K562 (cell line): ENCODE results near the gene PCDHGA8. TPM values are rescaled to one million over a fixed set of nuclear protein-coding genes. Genes with fewer than 3 reads are reported as not detected.
A peak's percentile ranks its signal among the peaks of the same experiment; 100 is the strongest.

Experiments
- ATAC-seq: fragments of 200-7000 bp; cut with Tn5 transposase; 3 replicates; pipeline ENCODE4 v1.9.1; 2020; ENCODE audit warnings: moderate library complexity
- BruUV-seq: library from RNA; stranded (reverse); fragments of 400-500 nt; replicated peaks from 2 replicates; lab custom pipeline; 2021; lab: Mats Ljungman, UMichigan
- CTCF ChIA-PET: fragments of 300-600 bp; formaldehyde crosslinking; extraction: SDS; loops from one replicate; lab custom pipeline; 2021; ENCODE audit warnings: low intra/inter-chr PET ratio; lab: Yijun Ruan, JAX
- POLR2A ChIA-PET: fragments of 300-600, 350-650 bp; sonication (Branson Sonifier 250); formaldehyde crosslinking; extraction: SDS; loops from one replicate; lab custom pipeline; 2021; ENCODE audit warnings: antibody characterized with exemption, inconsistent platforms; lab: Yijun Ruan, JAX
- DNase-seq, 4 experiments: peaks; one replicate each; pipeline versions ENCODE4 v3.0.0 to v3.0.0-alpha.2; 2011 to 2018; ENCODE audit warnings: low spot score in 3 of 4, mixed read lengths in 3 of 4; ENCODE audit errors: extremely low read depth in 1 of 4
- FAIRE-seq: peaks from 2 replicates; lab custom pipeline; 2011; peaks lifted over from hg19 to GRCh38; lab: Jason Lieb, UNC
- H2AFZ ChIP-seq: 2 replicates; pipeline ENCODE4 v1.6.0; 2011; ENCODE audit warnings: low read depth, low read length, control low read depth, inconsistent platforms
- H3K27ac ChIP-seq: fragments of 200-600 bp; 3 replicates; pipeline ENCODE4 v1.8.0; 2011; ENCODE audit warnings: low read depth, mild to moderate bottlenecking, control low read depth, inconsistent platforms, low read length, moderate library complexity, mixed read lengths; ENCODE audit errors: extremely low read depth
- H3K27me3 ChIP-seq, 2 experiments: fragments of 300-600 bp in 1 of 2; 2 replicates in 1 of 2; 3 replicates in 1 of 2; pipeline versions ENCODE4 v1.6.0 to v1.8.0; 2011; ENCODE audit warnings: inconsistent platforms in 2 of 2, low read length in 2 of 2, mild to moderate bottlenecking in 1 of 2, mixed read lengths in 1 of 2, moderate library complexity in 1 of 2; ENCODE audit not compliant: control insufficient read depth in 2 of 2, insufficient read depth in 2 of 2
- H3K36me3 ChIP-seq: fragments of 300-600 bp; 3 replicates; pipeline ENCODE4 v1.8.0; 2011; ENCODE audit warnings: mild to moderate bottlenecking, low read length, inconsistent platforms; ENCODE audit not compliant: control insufficient read depth, insufficient read depth
- H3K4me1 ChIP-seq, 2 experiments: fragments of 200-600 bp in 1 of 2; replicated peaks in 1 of 2; 2 replicates in 1 of 2; 3 replicates in 1 of 2; pipeline versions ENCODE4 v1.5.1 to v1.8.0; 2011; ENCODE audit warnings: inconsistent platforms in 2 of 2, low read length in 2 of 2, mild to moderate bottlenecking in 1 of 2, mixed read lengths in 1 of 2, moderate library complexity in 1 of 2; ENCODE audit not compliant: control insufficient read depth in 2 of 2, insufficient read depth in 2 of 2
- H3K4me2 ChIP-seq: 2 replicates; pipeline ENCODE4 v1.6.1; 2011; ENCODE audit warnings: low read length, control low read depth, inconsistent platforms, mixed read lengths; ENCODE audit not compliant: insufficient read depth
- H3K4me3 ChIP-seq: fragments of 200-600 bp; sonication (generic), shearing (Covaris generic); 2 replicates; pipeline ENCODE4 v1.5.1; 2016; ENCODE audit warnings: control low read depth, inconsistent platforms
- H3K79me2 ChIP-seq: fragments of 200-600 bp; 3 replicates; pipeline ENCODE4 v1.8.0; 2011; ENCODE audit warnings: low read length, inconsistent platforms; ENCODE audit not compliant: control insufficient read depth, insufficient read depth
- H3K9ac ChIP-seq, 2 experiments: 2 replicates each; pipeline versions ENCODE4 v1.6.0 to v1.6.1; 2011; ENCODE audit warnings: low read depth in 2 of 2, low read length in 2 of 2, control low read depth in 1 of 2, inconsistent platforms in 1 of 2, mild to moderate bottlenecking in 1 of 2, mixed read lengths in 1 of 2; ENCODE audit not compliant: insufficient read depth in 1 of 2
- H3K9me1 ChIP-seq: one replicate; pipeline ENCODE4 v1.6.0; 2011; ENCODE audit warnings: inconsistent platforms, mild to moderate bottlenecking, low read length, moderate library complexity; ENCODE audit not compliant: control insufficient read depth, insufficient read depth
- H3K9me3 ChIP-seq: replicated peaks from 2 replicates; pipeline ENCODE4 v1.5.1; 2011; ENCODE audit warnings: low read depth, low read length, inconsistent platforms; ENCODE audit not compliant: control insufficient read depth, insufficient read depth
- H4K20me1 ChIP-seq: replicated peaks from 2 replicates; pipeline ENCODE4 v1.6.1; 2011; ENCODE audit warnings: low read length, inconsistent platforms, mixed read lengths; ENCODE audit not compliant: control insufficient read depth, insufficient read depth
- BDP1 ChIP-seq: IDR thresholded peaks from 3 replicates; pipeline ENCODE4 v1.6.1; 2011; ENCODE audit not compliant: insufficient read length, insufficient read depth
- C11orf30 ChIP-seq: fragments of 450-650 bp; IDR thresholded peaks from 2 replicates; pipeline ENCODE4 v1.6.1; 2016; ENCODE audit warnings: low read depth, mild to moderate bottlenecking
- CBFA2T3 ChIP-seq: fragments of 450-650 bp; IDR thresholded peaks from 2 replicates; pipeline ENCODE4 v1.6.1; 2017
- CBX1 ChIP-seq: sonication (generic); IDR thresholded peaks from 2 replicates; pipeline ENCODE4 v1.6.1; 2016; ENCODE audit warnings: antibody characterized with exemption, low read depth, mild to moderate bottlenecking
- FOXA1 ChIP-seq: fragments of 450-650 bp; IDR thresholded peaks from 2 replicates; pipeline ENCODE4 v1.6.1; 2016; ENCODE audit warnings: mild to moderate bottlenecking, borderline replicate concordance
- PTBP1 ChIP-seq: fragments of 200-400 bp; formaldehyde crosslinking; IDR thresholded peaks from 2 replicates; pipeline ENCODE4 v1.6.1; 2017; ENCODE audit warnings: low read depth, low read length
- RBM15 ChIP-seq: fragments of 200-400 bp; formaldehyde crosslinking; IDR thresholded peaks from 2 replicates; pipeline ENCODE4 v1.6.1; 2018; ENCODE audit warnings: mild to moderate bottlenecking, low read length, moderate library complexity; ENCODE audit not compliant: insufficient read depth
- RBM22 ChIP-seq: fragments of 200-400 bp; formaldehyde crosslinking; IDR thresholded peaks from 2 replicates; pipeline ENCODE4 v1.6.1; 2018; ENCODE audit warnings: low read length, low read depth; ENCODE audit not compliant: poor library complexity, severe bottlenecking
- THRAP3 ChIP-seq: fragments of 450-650 bp; IDR thresholded peaks from 2 replicates; pipeline ENCODE4 v1.6.1; 2016; ENCODE audit warnings: mild to moderate bottlenecking, inconsistent platforms, borderline replicate concordance
- ZBED1 ChIP-seq: IDR thresholded peaks from 2 replicates; pipeline ENCODE4 v1.6.1; 2014
- ZFP36 ChIP-seq: fragments of 150-350 bp; IDR thresholded peaks from 2 replicates; pipeline ENCODE4 v1.6.1; 2018; ENCODE audit warnings: low read length, low read depth; ENCODE audit not compliant: partially characterized antibody
- ZNF384 ChIP-seq: IDR thresholded peaks from 2 replicates; pipeline ENCODE4 v1.6.1; 2012; ENCODE audit warnings: low read depth, low read length, improper control_type of control experiment
- ZNF586 ChIP-seq: fragments of 450-650 bp; formaldehyde crosslinking; conservative IDR thresholded peaks from 2 replicates; pipeline ENCODE4 v1.4.0; 2020; ENCODE audit warnings: mild to moderate bottlenecking, moderate library complexity
- WGBS: fragments of 100-300 bp; shearing (Covaris generic); methylation state at CpG from one replicate; pipeline ENCODE4 v1.1.6; 2016; ENCODE audit warnings: low coverage, mixed read lengths; ENCODE audit not compliant: insufficient coverage; ENCODE audit errors: missing lambda C conversion rate; 5-methylcytosine and 5-hydroxymethylcytosine counted together
- in situ Hi-C: fragments of 300-500 bp; cut with MboI; formaldehyde crosslinking; loops from 4 replicates; pipeline ENCODE4 v1.15.0; 2018; ENCODE audit warnings: inconsistent platforms, mixed read lengths
- intact Hi-C: fragments of 100-400 bp; cut with micrococcal nuclease; formaldehyde crosslinking; loops from 2 replicates; pipeline ENCODE4 v1.14.2; 2022
- polyA plus RNA-seq, 8 experiments: library from polyadenylated mRNA; depleted of rRNA in 4 of 8; stranded (reverse) in 5 of 8; unstranded in 3 of 8; fragments of >200 nt; fragmentation: Nextera tagmentation in 2 of 8; fragmentation: Illumina TruSeq in 1 of 8; extraction: Ambion mirVana in 2 of 8; extraction: Trizol in 1 of 8; gene quantifications; 2 replicates each; pipeline versions ENCODE4 v1.2.1 to v1.2.3, GENCODE V29; 2011 to 2014; ENCODE audit warnings: inconsistent platforms in 1 of 8, missing spikeins in 1 of 8
- total RNA-seq, 7 experiments: library from RNA; depleted of rRNA in 6 of 7; stranded (reverse); fragments of >200 nt in 6 of 7; fragmentation: Illumina TruSeq in 2 of 7; extraction: Trizol in 2 of 7; gene quantifications; 2 replicates each; pipeline versions ENCODE4 v1.2.1 to v1.2.3, GENCODE V29; 2011 to 2021; ENCODE audit warnings: low replicate concordance in 1 of 7
- TF ChIP-seq, protein P1 (sequence below): fragments of 250-450 bp; sonication (Bioruptor Pico); IDR thresholded peaks from 2 replicates; pipeline ENCODE4 v1.4.0; 2020; ENCODE audit warnings: mild to moderate bottlenecking, moderate library complexity
- TF ChIP-seq, protein P2 (sequence below): sonication (generic); formaldehyde crosslinking; IDR thresholded peaks from 2 replicates; pipeline ENCODE4 v1.8.0; 2023; ENCODE audit warnings: mild to moderate bottlenecking, missing genetic modification reagents
- TF ChIP-seq, protein P3 (sequence below): IDR thresholded peaks from 2 replicates; pipeline ENCODE4 v1.6.1; 2016; ENCODE audit warnings: missing genetic modification characterization, missing compliant biosample characterization
- TF ChIP-seq, protein P4 (sequence below): fragments of 250-450 bp; sonication (Bioruptor Pico); IDR thresholded peaks from 2 replicates; pipeline ENCODE4 v1.5.1; 2021; ENCODE audit warnings: mild to moderate bottlenecking

PCDHGA8 gene
- total and polyA plus RNA-seq, 9 of the 15 experiments (the other 6 are each of a cell fraction or from before 2014, with no cell fraction given), result 0.04 to 0.11 (median 0.07) TPM; not detected in 2

DNA sequence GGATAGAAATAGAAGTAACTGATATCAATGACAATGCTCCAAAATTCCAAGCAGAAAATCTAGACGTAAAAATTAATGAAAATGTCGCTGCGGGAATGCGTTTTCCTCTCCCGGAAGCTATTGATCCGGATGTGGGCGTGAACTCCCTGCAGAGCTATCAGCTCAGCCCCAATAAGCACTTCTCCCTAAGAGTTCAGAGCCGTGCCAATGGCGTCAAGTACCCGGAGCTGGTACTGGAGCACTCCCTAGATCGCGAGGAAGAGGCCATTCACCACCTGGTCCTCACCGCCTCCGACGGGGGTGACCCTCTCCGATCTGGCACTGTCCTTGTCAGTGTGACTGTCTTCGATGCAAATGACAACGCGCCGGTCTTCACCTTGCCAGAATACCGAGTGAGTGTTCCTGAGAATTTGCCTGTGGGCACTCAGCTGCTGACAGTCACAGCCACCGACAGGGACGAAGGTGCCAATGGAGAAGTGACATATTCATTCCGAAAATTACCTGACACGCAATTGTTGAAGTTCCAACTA is 21.2 kb downstream of the PCDHGA8 start:
- Histone ChIP-seq H3K9ac (no peak overlapping the region), H3K9me1 (no peaks in the 10 kb centered on the region), H3K79me2 (no peaks in the 10 kb centered on the region), H3K9me3 (no peaks in the 10 kb centered on the region; the same call in 1 of the 2 replicates), H3K27ac (no peak overlapping the region), H3K4me3 (0 out of 2 replicates have a peak overlapping the region, but pooled peaks have one; percentile 21), H2AFZ (peak overlapping the region; percentile 69; the same call in 1 of the 2 replicates), H3K36me3 (no peaks in the 10 kb centered on the region), H3K4me2 (peak overlapping the region; percentile 21)
- ATAC-seq, result no peak
- no peak for FAIRE-seq
- no TSS peak for BruUV-seq
- in situ Hi-C loops (no loop called here), intact Hi-C loops (loop anchor here (5.0 kb wide), 1 partner anchor 109 kb away; no protein-coding TSS in a partner anchor)
- WGBS, result 9% methylated on average over 25 of the region's 25 CpGs
- POLR2A ChIA-PET, result interaction anchor here (0.8 to 1.9 kb wide), 3 partner anchors 8 to 262 kb away, joined by 4 to 7 read pairs (median 4); partner anchors contain the start of gene PCDHGA11
- TF ChIP-seq CBX1, result no peak
- TF ChIP-seq ZNF384, result no peak
- TF ChIP-seq FOXA1, result no peak
- no peak for TF ChIP-seq ZBED1
- TF ChIP-seq, protein P1, sequence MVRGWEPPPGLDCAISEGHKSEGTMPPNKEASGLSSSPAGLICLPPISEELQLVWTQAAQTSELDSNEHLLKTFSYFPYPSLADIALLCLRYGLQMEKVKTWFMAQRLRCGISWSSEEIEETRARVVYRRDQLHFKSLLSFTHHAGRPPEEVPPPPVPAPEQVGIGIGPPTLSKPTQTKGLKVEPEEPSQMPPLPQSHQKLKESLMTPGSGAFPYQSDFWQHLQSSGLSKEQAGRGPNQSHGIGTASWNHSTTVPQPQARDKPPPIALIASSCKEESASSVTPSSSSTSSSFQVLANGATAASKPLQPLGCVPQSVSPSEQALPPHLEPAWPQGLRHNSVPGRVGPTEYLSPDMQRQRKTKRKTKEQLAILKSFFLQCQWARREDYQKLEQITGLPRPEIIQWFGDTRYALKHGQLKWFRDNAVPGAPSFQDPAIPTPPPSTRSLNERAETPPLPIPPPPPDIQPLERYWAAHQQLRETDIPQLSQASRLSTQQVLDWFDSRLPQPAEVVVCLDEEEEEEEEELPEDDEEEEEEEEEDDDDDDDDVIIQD (CRISPR knock-in tag), result no peak
- TF ChIP-seq BDP1, result no peak
- TF ChIP-seq CBFA2T3, result no peak
- TF ChIP-seq RBM15, result no peak
- no peak for TF ChIP-seq C11orf30
- TF ChIP-seq PTBP1, result no peak
- TF ChIP-seq, protein P2, sequence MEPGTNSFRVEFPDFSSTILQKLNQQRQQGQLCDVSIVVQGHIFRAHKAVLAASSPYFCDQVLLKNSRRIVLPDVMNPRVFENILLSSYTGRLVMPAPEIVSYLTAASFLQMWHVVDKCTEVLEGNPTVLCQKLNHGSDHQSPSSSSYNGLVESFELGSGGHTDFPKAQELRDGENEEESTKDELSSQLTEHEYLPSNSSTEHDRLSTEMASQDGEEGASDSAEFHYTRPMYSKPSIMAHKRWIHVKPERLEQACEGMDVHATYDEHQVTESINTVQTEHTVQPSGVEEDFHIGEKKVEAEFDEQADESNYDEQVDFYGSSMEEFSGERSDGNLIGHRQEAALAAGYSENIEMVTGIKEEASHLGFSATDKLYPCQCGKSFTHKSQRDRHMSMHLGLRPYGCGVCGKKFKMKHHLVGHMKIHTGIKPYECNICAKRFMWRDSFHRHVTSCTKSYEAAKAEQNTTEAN (CRISPR knock-in tag), result no peak
- TF ChIP-seq, protein P3, sequence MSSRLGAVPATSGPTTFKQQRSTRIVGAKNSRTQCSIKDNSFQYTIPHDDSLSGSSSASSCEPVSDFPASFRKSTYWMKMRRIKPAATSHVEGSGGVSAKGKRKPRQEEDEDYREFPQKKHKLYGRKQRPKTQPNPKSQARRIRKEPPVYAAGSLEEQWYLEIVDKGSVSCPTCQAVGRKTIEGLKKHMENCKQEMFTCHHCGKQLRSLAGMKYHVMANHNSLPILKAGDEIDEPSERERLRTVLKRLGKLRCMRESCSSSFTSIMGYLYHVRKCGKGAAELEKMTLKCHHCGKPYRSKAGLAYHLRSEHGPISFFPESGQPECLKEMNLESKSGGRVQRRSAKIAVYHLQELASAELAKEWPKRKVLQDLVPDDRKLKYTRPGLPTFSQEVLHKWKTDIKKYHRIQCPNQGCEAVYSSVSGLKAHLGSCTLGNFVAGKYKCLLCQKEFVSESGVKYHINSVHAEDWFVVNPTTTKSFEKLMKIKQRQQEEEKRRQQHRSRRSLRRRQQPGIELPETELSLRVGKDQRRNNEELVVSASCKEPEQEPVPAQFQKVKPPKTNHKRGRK, result no peak
- no peak for TF ChIP-seq RBM22
- TF ChIP-seq ZFP36, result no peak
- no peak for TF ChIP-seq ZNF586 (CRISPR knock-in tag)
- TF ChIP-seq, protein P4, sequence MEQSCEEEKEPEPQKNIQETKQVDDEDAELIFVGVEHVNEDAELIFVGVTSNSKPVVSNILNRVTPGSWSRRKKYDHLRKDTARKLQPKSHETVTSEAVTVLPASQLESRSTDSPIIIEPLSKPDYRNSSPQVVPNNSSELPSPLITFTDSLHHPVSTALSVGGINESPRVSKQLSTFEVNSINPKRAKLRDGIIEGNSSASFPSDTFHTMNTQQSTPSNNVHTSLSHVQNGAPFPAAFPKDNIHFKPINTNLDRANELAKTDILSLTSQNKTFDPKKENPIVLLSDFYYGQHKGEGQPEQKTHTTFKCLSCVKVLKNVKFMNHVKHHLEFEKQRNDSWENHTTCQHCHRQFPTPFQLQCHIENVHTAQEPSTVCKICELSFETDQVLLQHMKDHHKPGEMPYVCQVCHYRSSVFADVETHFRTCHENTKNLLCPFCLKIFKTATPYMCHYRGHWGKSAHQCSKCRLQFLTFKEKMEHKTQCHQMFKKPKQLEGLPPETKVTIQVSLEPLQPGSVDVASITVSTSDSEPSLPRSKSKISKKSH (CRISPR knock-in tag), result no peak
- TF ChIP-seq THRAP3, result no peak
- TF ChIP-seq, all 486 proteins: peak for 0
- Histone ChIP-seq H4K20me1 (no peaks in the 10 kb centered on the region), H3K27me3 (peaks cover 7 to 33% of the 10 kb centered on the region in 2 experiments; a peak in 4 of 5 replicates), H3K4me1 (peaks cover 0 to 27% of the 10 kb centered on the region in 2 experiments; a peak in 2 of 5 replicates)
- CTCF ChIA-PET, result interaction anchor here (0.6 to 1.5 kb wide), 3 partner anchors 125 to 400 kb away, joined by 3 to 4 read pairs (median 3); no protein-coding TSS in a partner anchor
- DNase-seq, result no peak
